Stimulated activated CD4-positive, alpha-beta T cell treated with anti-CD3 and anti-CD28 coated beads, Interleukin-1b, Interleukin-23, amount 100 ng/mL, for 24 hours (primary cell): ENCODE data around the gene STEAP4.
"Not testable (repeated sequence)": the region's sequence is repeated elsewhere in the genome, so short reads cannot be mapped to it uniquely, and the experiment has no call there.

Experiments
- DNase-seq, 4 experiments: peaks; one replicate each; pipeline ENCODE4 v3.0.0-alpha.2; 2020; ENCODE audit warnings: low read depth in 4 of 4, low spot score in 1 of 4

The STEAP4 gene

GRCh38 chr7:88269586-88269985 lies 37.1 kb downstream of the STEAP4 start:
- no peak for DNase-seq

GRCh38 chr7:88268858-88269257 lies 37.8 kb downstream of the STEAP4 start:
- DNase-seq: no peak

GRCh38 chr7:88268051-88268450 lies 38.6 kb downstream of the STEAP4 start:
- DNase-seq: no peak

- no peak for DNase-seq
These were observed 39.3 kb downstream of the STEAP4 start for GRCh38 chr7:88267421-88267820.

GRCh38 chr7:88264987-88265386 lies 41.7 kb downstream of the STEAP4 start:
- not testable (repeated sequence) for DNase-seq

GRCh38 chr7:88262562-88262961 lies 44.1 kb downstream of the STEAP4 start:
- DNase-seq: no peak

GRCh38 chr7:88260719-88261118 lies 46.0 kb downstream of the STEAP4 start:
- DNase-seq: no peak

GRCh38 chr7:88259656-88260380 lies 46.9 kb downstream of the STEAP4 start:
- DNase-seq: no peak

GRCh38 chr7:88258296-88258695 lies 48.4 kb downstream of the STEAP4 start:
- not testable (repeated sequence) for DNase-seq

GRCh38 chr7:88256906-88257305 lies 49.8 kb downstream of the STEAP4 start:
- DNase-seq: no peak

- no peak for DNase-seq
These were observed 51.8 kb downstream of the STEAP4 start for GRCh38 chr7:88254721-88255424.

- no peak for DNase-seq
These were observed 53.1 kb downstream of the STEAP4 start for GRCh38 chr7:88253640-88254039.

- no peak for DNase-seq
These were observed 62.4 kb downstream of the STEAP4 start for GRCh38 chr7:88244258-88244657.

- no peak for DNase-seq
These were observed 63.3 kb downstream of the STEAP4 start for GRCh38 chr7:88243345-88243909.

- DNase-seq: no peak
These were observed 66.8 kb downstream of the STEAP4 start for GRCh38 chr7:88239852-88240251.

GRCh38 chr7:88233828-88234227 lies 72.9 kb downstream of the STEAP4 start:
- no peak for DNase-seq

- no peak for DNase-seq
These were observed 76.0 kb downstream of the STEAP4 start for GRCh38 chr7:88230646-88231045.

- no peak for DNase-seq
These were observed 77.2 kb downstream of the STEAP4 start for GRCh38 chr7:88229302-88229995.

- no peak for DNase-seq
These were observed 79.7 kb downstream of the STEAP4 start for GRCh38 chr7:88226886-88227516.

- no peak for DNase-seq
These were observed 80.5 kb downstream of the STEAP4 start for GRCh38 chr7:88226201-88226600.

- no peak for DNase-seq
These were observed 82.0 kb downstream of the STEAP4 start for GRCh38 chr7:88224601-88225275.
